BLaER1 (cell line): ENCODE data around the gene ACP4.
"Not testable (repeated sequence)": the region's sequence is repeated elsewhere in the genome, so short reads cannot be mapped to it uniquely, and the experiment has no call there.

Source experiments
- H3K27ac ChIP-seq: shearing (Covaris generic); formaldehyde crosslinking; 2 replicates; pipeline ENCODE4 v1.8.1; 2022
- H3K27me3 ChIP-seq: shearing (Covaris generic); formaldehyde crosslinking; 2 replicates; pipeline ENCODE4 v1.8.1; 2022
- H3K36me3 ChIP-seq: shearing (Covaris generic); formaldehyde crosslinking; 2 replicates; pipeline ENCODE4 v1.8.1; 2022
- H3K4me1 ChIP-seq: shearing (Covaris generic); formaldehyde crosslinking; 2 replicates; pipeline ENCODE4 v1.8.1; 2022
- H3K4me2 ChIP-seq: shearing (Covaris generic); formaldehyde crosslinking; 2 replicates; pipeline ENCODE4 v1.8.1; 2022
- H3K4me3 ChIP-seq: shearing (Covaris generic); formaldehyde crosslinking; 2 replicates; pipeline ENCODE4 v1.8.1; 2022
- H3K9ac ChIP-seq: shearing (Covaris generic); formaldehyde crosslinking; 2 replicates; pipeline ENCODE4 v1.8.1; 2022
- H3K9me3 ChIP-seq: shearing (Covaris generic); formaldehyde crosslinking; 2 replicates; pipeline ENCODE4 v1.8.1; 2022
- H4K20me1 ChIP-seq: shearing (Covaris generic); formaldehyde crosslinking; 2 replicates; pipeline ENCODE4 v1.8.1; 2022
- Cebpa-rat ChIP-seq: shearing (Covaris generic); IDR thresholded peaks from 2 replicates; pipeline ENCODE4 v1.8.1; 2022

Gene ACP4

GRCh38 chr19:50808856-50809255 is 18.6 kb downstream of the ACP4 start:
- Histone ChIP-seq H3K9ac (no peak overlapping the region), H3K27me3 (no peaks in the 10 kb centered on the region), H3K36me3 (no peaks in the 10 kb centered on the region), H3K4me2 (no peak overlapping the region), H3K4me1 (peaks cover 12% of the 10 kb centered on the region), H3K27ac (no peak overlapping the region), H3K9me3 (no peaks in the 10 kb centered on the region), H3K4me3 (no peak overlapping the region), H4K20me1 (peaks cover under 1% of the 10 kb centered on the region; the same call in 1 of the 2 replicates)
- no peak for TF ChIP-seq Cebpa-rat

- not testable (repeated sequence) for H3K27ac ChIP-seq, H3K27me3 ChIP-seq, H3K9me3 ChIP-seq, H3K4me3 ChIP-seq, H3K4me1 ChIP-seq, H3K4me2 ChIP-seq, H3K9ac ChIP-seq, H4K20me1 ChIP-seq, H3K36me3 ChIP-seq
These were observed 21.5 kb downstream of the ACP4 start for GRCh38 chr19:50811622-50812238.

DNA sequence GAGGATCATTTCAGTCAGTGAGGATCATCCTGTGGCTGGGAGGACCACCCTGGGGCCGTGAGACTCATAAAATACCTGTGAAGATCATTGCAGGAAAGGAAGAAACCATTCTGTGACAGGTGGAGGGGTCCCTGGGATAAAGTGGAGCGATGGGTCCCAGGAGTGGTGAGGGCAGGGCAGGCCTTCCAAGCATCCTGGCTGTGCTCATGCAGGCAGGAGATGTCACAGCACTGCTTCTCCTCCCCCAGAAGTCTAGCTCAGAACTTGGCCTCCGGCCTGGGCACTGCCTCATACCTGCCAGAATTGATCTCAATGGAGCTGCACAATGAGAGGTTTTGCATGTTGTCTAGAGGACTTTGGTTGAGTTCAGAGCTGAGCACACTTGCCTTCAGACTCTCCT is 22.3 kb downstream of the ACP4 start:
- no peaks in the 10 kb centered on the region for H3K9me3 ChIP-seq
- H3K36me3 ChIP-seq: no peaks in the 10 kb centered on the region
- H3K27ac ChIP-seq: no peak overlapping the region
- H3K9ac ChIP-seq: no peak overlapping the region
- peaks cover 6% of the 10 kb centered on the region for H3K4me1 ChIP-seq
- H3K4me3 ChIP-seq: no peak overlapping the region
- no peaks in the 10 kb centered on the region for H4K20me1 ChIP-seq
- no peak for TF ChIP-seq Cebpa-rat
- H3K27me3 ChIP-seq: no peaks in the 10 kb centered on the region
- no peak overlapping the region for H3K4me2 ChIP-seq

DNA sequence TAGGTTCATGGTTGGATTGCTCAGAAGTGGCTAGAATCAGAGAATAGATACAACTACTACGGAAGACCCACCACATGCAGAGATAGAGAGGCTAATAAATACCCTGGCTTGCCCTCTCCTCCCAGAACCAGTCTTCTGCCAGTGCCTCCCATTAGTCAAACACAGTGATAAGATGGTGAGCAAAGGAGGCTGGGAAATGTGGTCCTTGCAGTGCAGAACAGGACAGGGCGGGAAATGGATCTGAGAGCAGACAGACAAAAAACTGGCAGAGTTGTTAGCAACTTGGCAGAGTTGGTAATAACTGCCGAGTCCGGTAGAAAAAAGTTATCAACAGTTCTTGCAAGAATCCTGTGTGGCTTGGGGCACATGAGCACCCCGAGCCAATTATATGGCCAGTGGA is 24.7 kb downstream of the ACP4 start:
- Histone ChIP-seq H3K4me2 (no peak overlapping the region), H3K36me3 (no peaks in the 10 kb centered on the region), H3K4me1 (peaks cover 30% of the 10 kb centered on the region), H3K27me3 (no peaks in the 10 kb centered on the region), H3K9me3 (no peaks in the 10 kb centered on the region), H3K27ac (no peak overlapping the region), H4K20me1 (no peaks in the 10 kb centered on the region), H3K4me3 (no peak overlapping the region), H3K9ac (no peak overlapping the region)
- no peak for TF ChIP-seq Cebpa-rat

DNA sequence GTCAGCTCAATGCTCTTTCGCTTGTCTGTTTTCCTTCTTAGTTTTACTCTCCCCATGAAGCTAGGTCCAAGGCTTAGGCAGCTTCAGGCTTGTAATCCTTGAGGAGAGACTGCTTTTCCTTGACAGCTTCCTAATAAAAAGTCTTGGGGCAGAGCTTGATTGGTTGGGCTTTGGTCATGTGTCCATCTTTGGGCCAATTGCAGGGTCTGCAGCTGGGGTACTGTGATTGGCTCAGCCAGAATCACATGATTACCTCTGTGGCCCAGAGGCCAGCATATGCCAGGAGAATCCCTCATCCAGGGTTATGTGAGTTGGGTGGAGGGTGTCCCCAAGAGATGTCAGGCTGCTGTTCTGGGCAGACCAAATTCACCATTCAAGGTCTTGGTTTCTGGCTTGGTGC is 25.2 kb downstream of the ACP4 start:
- no peak for TF ChIP-seq Cebpa-rat
- no peak overlapping the region for H3K27ac ChIP-seq
- no peak overlapping the region for H3K4me2 ChIP-seq
- no peaks in the 10 kb centered on the region for H4K20me1 ChIP-seq
- H3K36me3 ChIP-seq: no peaks in the 10 kb centered on the region
- no peak overlapping the region for H3K9ac ChIP-seq
- no peaks in the 10 kb centered on the region for H3K9me3 ChIP-seq
- H3K4me3 ChIP-seq: no peak overlapping the region
- H3K4me1 ChIP-seq: peaks cover 35% of the 10 kb centered on the region
- H3K27me3 ChIP-seq: no peaks in the 10 kb centered on the region

DNA sequence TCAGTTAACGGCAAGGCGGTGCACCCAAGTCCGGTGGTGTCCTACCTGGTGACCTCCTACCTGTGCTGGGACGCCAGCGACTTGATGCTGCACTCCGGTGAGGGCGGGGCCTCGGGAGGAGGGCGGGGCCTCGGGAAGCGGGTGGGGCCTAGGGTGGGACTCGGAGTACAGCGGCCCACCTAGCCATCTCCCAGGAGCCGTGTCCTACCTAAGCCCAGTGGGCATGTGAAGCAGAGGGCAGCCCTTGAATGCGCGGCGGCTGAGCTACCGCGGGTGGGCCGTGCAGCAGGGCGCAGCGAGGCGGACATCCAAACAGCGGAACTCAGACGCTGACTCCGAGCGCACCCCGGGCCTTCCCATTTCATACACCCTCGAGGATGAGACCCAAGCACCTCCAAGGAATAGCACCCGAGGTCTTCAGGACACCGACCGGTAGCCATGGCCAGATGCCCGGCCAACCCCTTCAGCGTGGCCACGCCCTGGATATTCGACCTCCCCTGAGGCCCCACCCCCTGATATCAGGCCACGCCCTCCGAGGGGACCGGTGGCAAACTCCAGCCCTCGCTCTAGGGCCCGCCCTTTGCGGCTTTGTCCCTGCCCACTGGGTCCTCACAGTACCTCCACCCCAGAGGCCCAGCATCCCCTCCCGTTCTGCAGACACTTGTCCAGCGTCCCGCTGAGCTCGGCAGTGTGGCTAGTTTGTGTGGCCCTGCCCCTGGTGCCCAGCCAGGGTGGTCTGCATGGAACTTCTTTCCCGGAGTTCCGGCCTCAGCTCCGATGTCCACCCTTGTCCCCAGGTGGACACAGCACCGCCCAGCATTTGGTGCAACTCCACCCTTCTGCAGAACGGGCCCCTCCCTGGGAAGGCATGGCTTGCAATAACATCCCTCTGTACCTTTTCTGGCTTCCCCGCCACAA is 28.0 kb downstream of the ACP4 start:
- H3K9ac ChIP-seq: no peak overlapping the region
- H3K9me3 ChIP-seq: no peaks in the 10 kb centered on the region
- no peaks in the 10 kb centered on the region for H3K36me3 ChIP-seq
- H4K20me1 ChIP-seq: no peaks in the 10 kb centered on the region
- TF ChIP-seq Cebpa-rat: no peak
- peak overlapping the region; percentile 65 for H3K4me3 ChIP-seq
- H3K27ac ChIP-seq: no peak overlapping the region
- H3K4me1 ChIP-seq: peaks cover 62% of the 10 kb centered on the region
- no peaks in the 10 kb centered on the region for H3K27me3 ChIP-seq
- peak overlapping the region; percentile 91 for H3K4me2 ChIP-seq

GRCh38 chr19:50818859-50819472 is 28.8 kb downstream of the ACP4 start:
- H3K27me3 ChIP-seq: no peaks in the 10 kb centered on the region
- H3K9ac ChIP-seq: 0 out of 2 replicates have a peak overlapping the region, but pooled peaks have one; percentile 17
- H3K36me3 ChIP-seq: no peaks in the 10 kb centered on the region
- no peak for TF ChIP-seq Cebpa-rat
- no peak overlapping the region for H3K27ac ChIP-seq
- peak overlapping the region; percentile 65; the same call in 1 of the 2 replicates for H3K4me3 ChIP-seq
- H3K4me2 ChIP-seq: peak overlapping the region; percentile 91
- no peaks in the 10 kb centered on the region for H3K9me3 ChIP-seq
- H4K20me1 ChIP-seq: no peaks in the 10 kb centered on the region
- peaks cover 70% of the 10 kb centered on the region for H3K4me1 ChIP-seq

DNA sequence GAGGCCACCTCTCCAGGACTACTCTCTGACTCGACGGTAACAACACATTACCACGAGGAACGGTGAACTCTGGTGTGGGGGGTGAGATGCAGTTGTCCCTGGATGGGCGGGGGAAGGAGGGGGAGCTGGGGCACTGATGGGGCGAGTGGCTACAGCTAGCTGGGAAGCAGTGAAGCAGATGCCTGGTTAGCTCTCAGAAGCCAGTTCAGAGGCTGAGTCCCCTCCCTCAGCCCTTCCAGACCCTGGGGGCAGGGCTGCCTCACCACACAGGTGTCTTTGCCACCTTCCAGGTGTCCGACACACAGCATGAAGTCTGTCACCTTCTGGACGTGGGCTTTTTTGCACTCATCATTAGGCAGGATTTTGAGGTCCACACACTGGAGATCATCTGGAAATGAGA is 29.4 kb downstream of the ACP4 start:
- Histone ChIP-seq H3K27ac (0 out of 2 replicates have a peak overlapping the region, but pooled peaks have one; percentile 78), H3K9ac (peak overlapping the region; percentile 71)

DNA sequence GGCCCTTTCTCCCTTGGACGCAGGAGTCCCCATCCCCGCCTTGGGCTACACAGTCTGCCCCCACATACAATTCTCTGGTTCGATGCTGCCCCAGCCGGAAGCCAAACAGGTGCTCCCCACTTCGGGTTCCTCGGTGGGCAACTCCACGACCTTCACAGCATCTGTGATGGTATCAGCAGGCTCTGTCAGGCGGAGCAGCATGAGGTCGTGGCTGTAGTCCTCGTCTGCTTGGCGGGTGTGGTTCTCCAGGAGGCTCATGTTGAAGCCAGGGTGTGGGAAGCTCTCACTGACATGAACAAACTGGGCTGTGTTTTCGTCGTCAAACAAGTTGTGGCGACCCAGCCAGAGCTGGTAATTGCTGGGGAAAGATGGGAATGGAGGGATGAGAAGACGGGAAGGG is 29.9 kb downstream of the ACP4 start:
- H3K4me2 ChIP-seq: peak overlapping the region; percentile 91
- no peaks in the 10 kb centered on the region for H4K20me1 ChIP-seq
- peak overlapping the region; percentile 71 for H3K9ac ChIP-seq
- peak overlapping the region; percentile 54 for H3K4me3 ChIP-seq
- no peaks in the 10 kb centered on the region for H3K27me3 ChIP-seq
- H3K36me3 ChIP-seq: no peaks in the 10 kb centered on the region
- peaks cover 76% of the 10 kb centered on the region for H3K4me1 ChIP-seq
- H3K27ac ChIP-seq: peak overlapping the region; percentile 78
- TF ChIP-seq Cebpa-rat: no peak
- no peaks in the 10 kb centered on the region for H3K9me3 ChIP-seq

More for the DNA sequence above, 29.4 kb downstream of the ACP4 start:
- Histone ChIP-seq H3K36me3 (no peaks in the 10 kb centered on the region), H3K4me2 (peak overlapping the region; percentile 91), H3K4me1 (peaks cover 76% of the 10 kb centered on the region), H3K27me3 (no peaks in the 10 kb centered on the region), H3K4me3 (peak overlapping the region; percentile 54), H4K20me1 (no peaks in the 10 kb centered on the region), H3K9me3 (no peaks in the 10 kb centered on the region)
- no peak for TF ChIP-seq Cebpa-rat
